ENCODE measurements around the gene HIP1R. TPM values are rescaled to one million over a fixed set of nuclear protein-coding genes. Genes with fewer than 3 reads are reported as not detected.

Gene HIP1R
- polyA plus RNA-seq, 1 of the 3 experiments (the other 2 are of a cell fraction), result 20.6 TPM

- TF ChIP-seq TEAD4 (IDR thresholded peaks at IDR 0.05; ENCODE audit: borderline replicate concordance, insufficient read depth) (peak; percentile 17; the same call in 1 of the 2 replicates), MXI1 (IDR thresholded peaks at IDR 0.05; ENCODE audit: low read depth, low read length) (peak; percentile 49; the same call in 1 of the 2 replicates), MAX (IDR thresholded peaks at IDR 0.05; ENCODE audit: low read depth) (peak; percentile 84), CHD2 (IDR thresholded peaks at IDR 0.05; ENCODE audit: low read length, partially characterized antibody) (peak; percentile 79), GABPA (IDR thresholded peaks at IDR 0.05; ENCODE audit: low read depth) (peak; percentile 80), RAD21 (IDR thresholded peaks at IDR 0.05; ENCODE audit: low read length) (no peak), USF2 (IDR thresholded peaks at IDR 0.05; ENCODE audit: borderline replicate concordance, low read depth, low read length) (peak; percentile 58; the same call in 1 of the 2 replicates), EP300 (IDR thresholded peaks at IDR 0.05; ENCODE audit: borderline replicate concordance in 1 of 2, low read depth in 1 of 2, low read length in 1 of 2) (peak; percentile 3 to 37; a peak in 1 of 4 replicates), SMC3 (IDR thresholded peaks at IDR 0.05; ENCODE audit: low read depth, low read length) (no peak), JUND (IDR thresholded peaks at IDR 0.05) (no peak; the same call in 1 of the 2 replicates), YY1 (IDR thresholded peaks at IDR 0.05; ENCODE audit: low read depth) (peak; percentile 56; the same call in 1 of the 2 replicates), TAF1 (IDR thresholded peaks at IDR 0.05; ENCODE audit: borderline replicate concordance, low read depth, low read length) (peak; percentile 57), PBX3 (IDR thresholded peaks at IDR 0.05) (peak; percentile 42; the same call in 1 of the 2 replicates), FOXJ3 (CRISPR knock-in tag; IDR thresholded peaks at IDR 0.05) (no peak), TCF12 (IDR thresholded peaks at IDR 0.05) (no peak), EZH2phosphoT487 (IDR thresholded peaks at IDR 0.05; ENCODE audit: borderline replicate concordance, low read depth) (no peak), NRF1 (IDR thresholded peaks at IDR 0.05; ENCODE audit: low read depth, low read length) (no peak), ELF1 (IDR thresholded peaks at IDR 0.05) (0 out of 2 replicates have a peak, but pooled peaks have one; percentile 49), FOXM1 (IDR thresholded peaks at IDR 0.05; ENCODE audit: low read depth) (no peak), NFIC (IDR thresholded peaks at IDR 0.05; ENCODE audit: borderline replicate concordance) (no peak), REST (IDR thresholded peaks at IDR 0.05; ENCODE audit: low read depth, low read length) (no peak), RCOR1 (IDR thresholded peaks at IDR 0.05; ENCODE audit: low read length) (0 out of 2 replicates have a peak, but pooled peaks have one; percentile 15)
Measured at GRCh38 chr12:122895704-122896636, 60.7 kb downstream of the HIP1R start, which contains the start of gene VPS37B (continued).
